ENCODE data around the gene ATP8A2.

Gene ATP8A2

GRCh38 chr13:25715760-25716159, 344.0 kb downstream of the ATP8A2 start:
- DNase-seq (ENCODE audit: extremely low read depth, insufficient read length) = no peak
- Histone ChIP-seq H3K36me3 (ENCODE audit: control insufficient read depth, insufficient read depth, low read length) (no peaks in the 10 kb centered on the region), H3K27me3 (replicated peaks; ENCODE audit: control insufficient read depth, insufficient read depth, low read length) (no peaks in the 10 kb centered on the region; the same call in none of the 2 replicates), H3K4me3 (replicated peaks; ENCODE audit: low read depth, low read length) (no peak overlapping the region)
- TF ChIP-seq CTCF (IDR thresholded peaks at IDR 0.05; ENCODE audit: insufficient read depth, low read length, poor library complexity, severe bottlenecking) = no peak

GRCh38 chr13:25717666-25718197, 346.0 kb downstream of the ATP8A2 start:
- DNase-seq (ENCODE audit: extremely low read depth, insufficient read length) = no peak
- no peak for TF ChIP-seq CTCF (IDR thresholded peaks at IDR 0.05; ENCODE audit: insufficient read depth, low read length, poor library complexity, severe bottlenecking)
- Histone ChIP-seq H3K27me3 (replicated peaks; ENCODE audit: control insufficient read depth, insufficient read depth, low read length) (no peaks in the 10 kb centered on the region; the same call in 1 of the 2 replicates), H3K36me3 (ENCODE audit: control insufficient read depth, insufficient read depth, low read length) (no peaks in the 10 kb centered on the region), H3K4me3 (replicated peaks; ENCODE audit: low read depth, low read length) (no peak overlapping the region)

DNA sequence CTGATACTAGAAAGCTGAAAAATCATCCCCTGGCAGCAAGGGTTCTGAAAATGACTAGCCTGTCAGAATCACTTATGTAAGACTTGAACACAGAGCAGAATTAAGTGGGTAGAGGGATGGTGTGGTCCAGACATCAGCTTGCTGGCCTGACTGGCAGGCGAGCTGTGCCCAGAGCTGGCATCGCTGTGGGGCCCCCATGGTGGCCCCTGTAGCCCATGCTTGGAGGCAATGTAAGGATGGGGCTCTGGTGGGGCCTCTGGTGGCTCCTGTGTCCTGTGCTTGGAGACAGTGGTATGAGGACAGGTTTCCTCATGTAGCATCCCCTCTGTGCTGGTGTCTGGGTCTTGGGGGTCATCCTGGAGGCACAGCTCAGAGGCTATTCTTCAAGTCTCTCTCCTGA, 347.9 kb downstream of the ATP8A2 start:
- Histone ChIP-seq H3K27me3 (replicated peaks; ENCODE audit: control insufficient read depth, insufficient read depth, low read length) (no peaks in the 10 kb centered on the region; the same call in 1 of the 2 replicates), H3K4me3 (replicated peaks; ENCODE audit: low read depth, low read length) (no peak overlapping the region), H3K36me3 (ENCODE audit: control insufficient read depth, insufficient read depth, low read length) (no peaks in the 10 kb centered on the region)
- TF ChIP-seq CTCF (IDR thresholded peaks at IDR 0.05; ENCODE audit: insufficient read depth, low read length, poor library complexity, severe bottlenecking) = no peak
- no peak for DNase-seq (ENCODE audit: extremely low read depth, insufficient read length)

- Histone ChIP-seq H3K36me3 (ENCODE audit: control insufficient read depth, insufficient read depth, low read length) (no peaks in the 10 kb centered on the region), H3K4me3 (replicated peaks; ENCODE audit: low read depth, low read length) (no peak overlapping the region)
- no peak for DNase-seq (ENCODE audit: extremely low read depth, insufficient read length)
These were observed 351.1 kb downstream of the ATP8A2 start for GRCh38 chr13:25722893-25723292.

GRCh38 chr13:25725104-25725503, 353.3 kb downstream of the ATP8A2 start:
- no peak for TF ChIP-seq CTCF (IDR thresholded peaks at IDR 0.05; ENCODE audit: insufficient read depth, low read length, poor library complexity, severe bottlenecking)
- Histone ChIP-seq H3K36me3 (ENCODE audit: control insufficient read depth, insufficient read depth, low read length) (no peaks in the 10 kb centered on the region), H3K4me3 (replicated peaks; ENCODE audit: low read depth, low read length) (no peak overlapping the region), H3K27me3 (replicated peaks; ENCODE audit: control insufficient read depth, insufficient read depth, low read length) (no peaks in the 10 kb centered on the region; the same call in 1 of the 2 replicates)
- no peak for DNase-seq (ENCODE audit: extremely low read depth, insufficient read length)

More at GRCh38 chr13:25722893-25723292, 351.1 kb downstream of the ATP8A2 start:
- no peaks in the 10 kb centered on the region for H3K27me3 ChIP-seq (replicated peaks; ENCODE audit: control insufficient read depth, insufficient read depth, low read length)
- TF ChIP-seq CTCF (IDR thresholded peaks at IDR 0.05; ENCODE audit: insufficient read depth, low read length, poor library complexity, severe bottlenecking) = no peak

DNA sequence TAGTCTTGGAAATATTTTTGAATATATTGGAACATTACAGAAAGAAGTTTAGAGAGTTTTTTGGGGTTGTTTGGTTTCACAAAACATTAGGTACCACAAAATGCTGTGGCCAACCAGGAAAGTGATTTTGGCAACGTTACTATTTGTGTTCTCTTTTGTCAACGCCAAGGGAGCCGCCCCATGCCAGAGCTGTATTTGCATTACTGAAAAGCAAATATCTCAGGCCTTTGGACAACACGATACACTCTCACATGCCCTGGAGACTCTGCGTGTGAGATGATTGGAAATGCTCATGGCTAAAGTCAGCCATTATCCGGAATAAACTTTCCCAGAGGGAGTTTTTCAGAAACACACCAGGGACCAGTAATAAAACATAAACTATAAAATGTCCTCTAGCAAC, 355.5 kb downstream of the ATP8A2 start:
- no peaks in the 10 kb centered on the region for H3K36me3 ChIP-seq (ENCODE audit: control insufficient read depth, insufficient read depth, low read length)
- TF ChIP-seq CTCF (IDR thresholded peaks at IDR 0.05; ENCODE audit: insufficient read depth, low read length, poor library complexity, severe bottlenecking) = no peak
- no peak for DNase-seq (ENCODE audit: extremely low read depth, insufficient read length)
- H3K27me3 ChIP-seq (replicated peaks; ENCODE audit: control insufficient read depth, insufficient read depth, low read length) = no peaks in the 10 kb centered on the region; the same call in 1 of the 2 replicates
- no peak overlapping the region for H3K4me3 ChIP-seq (replicated peaks; ENCODE audit: low read depth, low read length)

All from GM06990 (cell line).